ENCODE results near the gene PXMP4. TPM values are rescaled to one million over a fixed set of nuclear protein-coding genes. Genes with fewer than 3 reads are reported as not detected.

The PXMP4 gene
- polyA plus RNA-seq, 3 donors from 2014 or later, result 6.8 to 16.6 (median 14.1) TPM

GRCh38 chr20:33653900-33654596 is 66.1 kb downstream of the PXMP4 start:
- H3K27me3 Mint-ChIP-seq (ENCODE audit: low read depth in 3 of 3), result peaks cover 0 to 4% (median 0%) of the 10 kb centered on the region in 3 donors
- no peak overlapping the region for H3K27ac Mint-ChIP-seq
- H3K4me3 Mint-ChIP-seq, result no peak overlapping the region
- H3K4me1 Mint-ChIP-seq, result peaks cover 6 to 10% of the 10 kb centered on the region in 2 donors
- no peak for DNase-seq
- no peaks in the 10 kb centered on the region for H3K36me3 Mint-ChIP-seq
- no peaks in the 10 kb centered on the region for H3K9me3 Mint-ChIP-seq

- H3K27ac Mint-ChIP-seq, result peak overlapping the region in 2 of 6 donors; percentile 15 to 40
- H3K27me3 Mint-ChIP-seq (ENCODE audit: low read depth in 3 of 3), result peaks cover 0 to 4% (median 0%) of the 10 kb centered on the region in 3 donors
- no peaks in the 10 kb centered on the region for H3K36me3 Mint-ChIP-seq
- no peaks in the 10 kb centered on the region for H3K9me3 Mint-ChIP-seq
- peaks cover 13 to 17% of the 10 kb centered on the region in 2 donors for H3K4me1 Mint-ChIP-seq
- peak; percentile 20 to 48 (median 38) for DNase-seq
- no peak overlapping the region for H3K4me3 Mint-ChIP-seq
These were observed 66.8 kb downstream of the PXMP4 start for GRCh38 chr20:33653218-33653899.

Other genes with a start within 250 kb of the PXMP4 start
- gene CBFA2T2, start 230.2 kb downstream of the PXMP4 start, polyA plus RNA-seq, result 10 to 100 TPM in 2 of 3 donors, 1 to 10 TPM in 1; 7.5 to 15.5 (median 11.0) TPM
- gene C20orf144, start 58.0 kb downstream of the PXMP4 start, polyA plus RNA-seq, result under 1 TPM in 2 of 3 donors, not detected in 1; 0.13 to 0.22 TPM
- 1 to 10 TPM; 3.4 to 7.0 (median 3.9) TPM for gene ACTL10, start 53.4 kb downstream of the PXMP4 start, polyA plus RNA-seq
- 1 to 10 TPM; 2.5 to 3.8 (median 2.9) TPM for gene NECAB3, start 45.9 kb downstream of the PXMP4 start, polyA plus RNA-seq
- 1 to 10 TPM; 1.5 to 2.5 (median 1.8) TPM for gene E2F1, start 33.9 kb downstream of the PXMP4 start, polyA plus RNA-seq
- 1 to 10 TPM in 2 of 3 donors, under 1 TPM in 1; 0.79 to 3.8 (median 1.7) TPM for gene ZNF341, start 11.7 kb upstream of the PXMP4 start, polyA plus RNA-seq
- gene CHMP4B, start 91.0 kb upstream of the PXMP4 start, polyA plus RNA-seq, result 1 to 10 TPM; 1.3 to 8.1 (median 3.7) TPM

All from immature natural killer cell (primary cell).